ENCODE data around the gene TMEM140. TPM values are rescaled to one million over a fixed set of nuclear protein-coding genes. Genes with fewer than 3 reads are reported as not detected.
"Not testable (repeated sequence)": the region's sequence is repeated elsewhere in the genome, so short reads cannot be mapped to it uniquely, and the experiment has no call there.

The TMEM140 gene
- total and polyA plus RNA-seq, 2 experiments from 2014 or later, result 20.8 to 23.1 TPM

GRCh38 chr7:135170274-135170997, 22.6 kb downstream of the TMEM140 start, which contains the start of gene CYREN:
TSS of gene CYREN (minus strand) at chr7:135170707. CDS start at chr7:135168922, 1,785 bp downstream.
- no peaks in the 10 kb centered on the region for H4K20me1 ChIP-seq (ENCODE audit: insufficient read depth, poor library complexity, severe bottlenecking)
- peak within 1 kb of the TSS; percentile 87 for H3K4me2 ChIP-seq
- no peaks in the 10 kb centered on the region for H3K9me2 ChIP-seq (replicated peaks; ENCODE audit: insufficient read depth)
- DNase-seq (ENCODE audit: low spot score), result peak; percentile 97
- H3K36me3 ChIP-seq (replicated peaks; ENCODE audit: insufficient read depth, low read depth), result no peaks in the 10 kb centered on the region
- H3K27me3 ChIP-seq, result no peaks in the 10 kb centered on the region
- peak within 1 kb of the TSS; percentile 62 for H2AFZ ChIP-seq
- no peak for TF ChIP-seq EZH2 (IDR thresholded peaks at IDR 0.05; ENCODE audit: borderline replicate concordance)
- TF ChIP-seq EZH2phosphoT487 (IDR thresholded peaks at IDR 0.05; ENCODE audit: low read depth, severe bottlenecking, unreplicated experiment), result no peak
- peak; percentile 93 for TF ChIP-seq CTCF (IDR thresholded peaks at IDR 0.05; ENCODE audit: poor library complexity)
- 1% methylated on average over 75 of the region's 77 CpGs for WGBS (ENCODE audit: low lambda C conversion rate, missing lambda C conversion rate)
- H3K4me1 ChIP-seq (ENCODE audit: insufficient read depth), result peaks cover 28% of the 10 kb centered on the region
- no peaks in the 10 kb centered on the region for H3K9me3 ChIP-seq (ENCODE audit: low read depth)
- H3K27ac ChIP-seq, result peak within 1 kb of the TSS; percentile 95
- peaks cover 19% of the 10 kb centered on the region for H3K79me2 ChIP-seq
- H3K4me3 ChIP-seq, result peak within 1 kb of the TSS; percentile 64

GRCh38 chr7:135170998-135171481, 23.2 kb downstream of the TMEM140 start:
- Histone ChIP-seq H3K4me1 (ENCODE audit: insufficient read depth) (peaks cover 28% of the 10 kb centered on the region), H2AFZ (peak overlapping the region; percentile 62), H3K4me2 (peak overlapping the region; percentile 87), H3K27ac (peak overlapping the region; percentile 95), H3K79me2 (peaks cover 19% of the 10 kb centered on the region), H3K4me3 (peak overlapping the region; percentile 15)
- not testable (repeated sequence) for H3K36me3 ChIP-seq (replicated peaks; ENCODE audit: insufficient read depth, low read depth); H3K27me3 ChIP-seq; H3K9me2 ChIP-seq (replicated peaks; ENCODE audit: insufficient read depth); DNase-seq (ENCODE audit: low spot score); H3K9me3 ChIP-seq (ENCODE audit: low read depth); H4K20me1 ChIP-seq (ENCODE audit: insufficient read depth, poor library complexity, severe bottlenecking)
- 34% methylated on average over 12 of the region's 12 CpGs for WGBS (ENCODE audit: low lambda C conversion rate, missing lambda C conversion rate)

- H3K27ac ChIP-seq, result peak overlapping the region; percentile 95
- not testable (repeated sequence) for H3K4me3 ChIP-seq; H3K9me2 ChIP-seq (replicated peaks; ENCODE audit: insufficient read depth); H3K9me3 ChIP-seq (ENCODE audit: low read depth); H4K20me1 ChIP-seq (ENCODE audit: insufficient read depth, poor library complexity, severe bottlenecking); H3K36me3 ChIP-seq (replicated peaks; ENCODE audit: insufficient read depth, low read depth); H3K27me3 ChIP-seq
- H3K4me2 ChIP-seq, result peak overlapping the region; percentile 87
- peak overlapping the region; percentile 62 for H2AFZ ChIP-seq
- DNase-seq (ENCODE audit: low spot score), result peak; percentile 64
- 50% methylated on average over 19 of the region's 19 CpGs for WGBS (ENCODE audit: low lambda C conversion rate, missing lambda C conversion rate)
- peaks cover 28% of the 10 kb centered on the region for H3K4me1 ChIP-seq (ENCODE audit: insufficient read depth)
- peaks cover 19% of the 10 kb centered on the region for H3K79me2 ChIP-seq
Observed at GRCh38 chr7:135171581-135172291, 23.9 kb downstream of the TMEM140 start.

GRCh38 chr7:135173916-135174315, 26.0 kb downstream of the TMEM140 start:
- H3K27ac ChIP-seq; H2AFZ ChIP-seq; H3K9me2 ChIP-seq (replicated peaks; ENCODE audit: insufficient read depth); H3K4me3 ChIP-seq; H3K36me3 ChIP-seq (replicated peaks; ENCODE audit: insufficient read depth, low read depth); DNase-seq (ENCODE audit: low spot score); H3K27me3 ChIP-seq; H3K9me3 ChIP-seq (ENCODE audit: low read depth); H3K4me2 ChIP-seq; H4K20me1 ChIP-seq (ENCODE audit: insufficient read depth, poor library complexity, severe bottlenecking): not testable (repeated sequence)
- WGBS (ENCODE audit: low lambda C conversion rate, missing lambda C conversion rate), result 88% methylated on average over 4 of the region's 4 CpGs
- H3K79me2 ChIP-seq, result peaks cover 11% of the 10 kb centered on the region
- peaks cover 18% of the 10 kb centered on the region for H3K4me1 ChIP-seq (ENCODE audit: insufficient read depth)

GRCh38 chr7:135174941-135175340, 27.1 kb downstream of the TMEM140 start:
- H3K79me2 ChIP-seq, result peaks cover 1% of the 10 kb centered on the region

More at GRCh38 chr7:135174941-135175340, 27.1 kb downstream of the TMEM140 start:
- H3K36me3 ChIP-seq (replicated peaks; ENCODE audit: insufficient read depth, low read depth), result no peaks in the 10 kb centered on the region
- H3K4me3 ChIP-seq, result no peak overlapping the region
- TF ChIP-seq EZH2phosphoT487 (IDR thresholded peaks at IDR 0.05; ENCODE audit: low read depth, severe bottlenecking, unreplicated experiment), result no peak
- no peak for TF ChIP-seq EZH2 (IDR thresholded peaks at IDR 0.05; ENCODE audit: borderline replicate concordance)
- no peak for TF ChIP-seq CTCF (IDR thresholded peaks at IDR 0.05; ENCODE audit: poor library complexity)
- no peaks in the 10 kb centered on the region for H3K27me3 ChIP-seq
- no peaks in the 10 kb centered on the region for H3K9me2 ChIP-seq (replicated peaks; ENCODE audit: insufficient read depth)
- no peak overlapping the region for H3K27ac ChIP-seq
- H3K9me3 ChIP-seq (ENCODE audit: low read depth), result no peaks in the 10 kb centered on the region
- H3K4me1 ChIP-seq (ENCODE audit: insufficient read depth), result peaks cover 8% of the 10 kb centered on the region
- WGBS (ENCODE audit: low lambda C conversion rate, missing lambda C conversion rate), result 95% methylated on average over 7 of the region's 7 CpGs
- no peak overlapping the region for H2AFZ ChIP-seq
- H3K4me2 ChIP-seq, result no peak overlapping the region
- DNase-seq (ENCODE audit: low spot score), result no peak
- no peaks in the 10 kb centered on the region for H4K20me1 ChIP-seq (ENCODE audit: insufficient read depth, poor library complexity, severe bottlenecking)

Measured in hepatocyte (in vitro differentiated cells).